HepG2 (cell line): Measurements from ENCODE around the gene SYNGR4. TPM values are rescaled to one million over a fixed set of nuclear protein-coding genes. Genes with fewer than 3 reads are reported as not detected.
A peak's percentile ranks its signal among the peaks of the same experiment; 100 is the strongest.

Source experiments
- ATM ChIP-seq: fragments of 450-650 bp; IDR thresholded peaks from 2 replicates; pipeline ENCODE4 v1.7.1; 2017; ENCODE audit warnings: mild to moderate bottlenecking, borderline replicate concordance
- CENPX ChIP-seq: sonication (generic); formaldehyde crosslinking; IDR thresholded peaks from 2 replicates; pipeline ENCODE4 v1.9.0; 2021; ENCODE audit warnings: mild to moderate bottlenecking, missing genetic modification reagents, moderate library complexity
- ERF ChIP-seq: IDR thresholded peaks from 2 replicates; pipeline ENCODE4 v1.6.1; 2018; ENCODE audit warnings: missing biosample characterization, missing genetic modification reagents
- GABPA ChIP-seq, 2 experiments: IDR thresholded peaks; 2 replicates each; pipeline ENCODE4 v1.6.1; 2011 to 2016; ENCODE audit warnings: low read depth in 2 of 2, low read length in 1 of 2, missing biosample characterization in 1 of 2, missing genetic modification characterization in 1 of 2
- GTF2F1 ChIP-seq: fragments of 150-350 bp; IDR thresholded peaks from 2 replicates; pipeline ENCODE4 v1.6.1; 2014; ENCODE audit warnings: low read length
- HDAC1 ChIP-seq: sonication (generic); formaldehyde crosslinking; IDR thresholded peaks from 2 replicates; pipeline ENCODE4 v1.5.1; 2020; ENCODE audit warnings: mild to moderate bottlenecking, missing genetic modification reagents
- KDM2A ChIP-seq: sonication (generic); formaldehyde crosslinking; IDR thresholded peaks from 2 replicates; pipeline ENCODE4 v1.4.0; 2020; ENCODE audit warnings: low read depth, missing genetic modification reagents, borderline replicate concordance
- MAFF ChIP-seq: IDR thresholded peaks from 2 replicates; pipeline ENCODE4 v1.6.1; 2011; ENCODE audit warnings: low read depth, low read length, improper control_type of control experiment
- PAXIP1 ChIP-seq: sonication (generic); formaldehyde crosslinking; conservative IDR thresholded peaks from 2 replicates; pipeline ENCODE4 v1.4.0; 2020; ENCODE audit warnings: mild to moderate bottlenecking, missing genetic modification reagents, moderate library complexity
- POGK ChIP-seq: sonication (generic); formaldehyde crosslinking; conservative IDR thresholded peaks from 2 replicates; pipeline ENCODE4 v1.8.0; 2022; ENCODE audit warnings: mild to moderate bottlenecking, moderate library complexity, missing genetic modification reagents
- RAD21 ChIP-seq: fragments of 450-650 bp; formaldehyde crosslinking; IDR thresholded peaks from 2 replicates; pipeline ENCODE4 v1.5.0; 2020; ENCODE audit warnings: mild to moderate bottlenecking
- TSC22D2 ChIP-seq: sonication (generic); formaldehyde crosslinking; IDR thresholded peaks from 2 replicates; pipeline ENCODE4 v1.5.1; 2020; ENCODE audit warnings: missing genetic modification reagents, mild to moderate bottlenecking, borderline replicate concordance
- ZBTB42 ChIP-seq: sonication (generic); formaldehyde crosslinking; IDR thresholded peaks from 2 replicates; pipeline ENCODE4 v1.5.0; 2020; ENCODE audit warnings: mild to moderate bottlenecking, missing genetic modification reagents
- ZBTB7B ChIP-seq: sonication (generic); formaldehyde crosslinking; IDR thresholded peaks from 2 replicates; pipeline ENCODE4 v1.4.0; 2020; ENCODE audit warnings: missing genetic modification reagents
- ZNF264 ChIP-seq: sonication (generic); formaldehyde crosslinking; IDR thresholded peaks from 2 replicates; pipeline ENCODE4 v1.4.0; 2020; ENCODE audit warnings: missing genetic modification reagents
- ZNF687 ChIP-seq: sonication (generic); formaldehyde crosslinking; IDR thresholded peaks from 2 replicates; pipeline ENCODE4 v1.5.1; 2020; ENCODE audit warnings: mild to moderate bottlenecking, missing genetic modification reagents, moderate library complexity
- ZNF772 ChIP-seq: sonication (generic); formaldehyde crosslinking; IDR thresholded peaks from 2 replicates; pipeline ENCODE4 v1.5.0; 2020; ENCODE audit warnings: mild to moderate bottlenecking, missing genetic modification reagents
- ZNF800 ChIP-seq: sonication (generic); formaldehyde crosslinking; IDR thresholded peaks from 2 replicates; pipeline ENCODE4 v1.4.0; 2020; ENCODE audit warnings: missing genetic modification reagents
- ZNF878 ChIP-seq: sonication (generic); formaldehyde crosslinking; IDR thresholded peaks from 2 replicates; pipeline ENCODE4 v1.8.1; 2023; ENCODE audit warnings: mild to moderate bottlenecking, missing genetic modification reagents, moderate library complexity
- polyA plus RNA-seq, 8 experiments: library from polyadenylated mRNA; depleted of rRNA in 3 of 8; stranded (reverse) in 7 of 8; unstranded in 1 of 8; fragments of >200 nt; fragmentation: Illumina TruSeq in 4 of 8; extraction: Trizol in 4 of 8; gene quantifications; 2 replicates each; pipeline versions ENCODE4 v1.2.1 to v1.2.3, GENCODE V29; 2011 to 2016; ENCODE audit warnings: low read depth in 4 of 8, missing spikeins in 1 of 8, mixed read lengths in 1 of 8; ENCODE audit not compliant: insufficient read depth in 1 of 8
- total RNA-seq, 5 experiments: library from RNA; depleted of rRNA; stranded (reverse); fragments of >200 nt; fragmentation: Illumina TruSeq; extraction: Trizol; gene quantifications; 2 replicates each; pipeline ENCODE4 v1.2.3, GENCODE V29; 2016; ENCODE audit warnings: low read depth in 1 of 5

The SYNGR4 gene
- total and polyA plus RNA-seq, 2 of the 13 experiments (the other 11 are each of a cell fraction or from before 2014, with no cell fraction given): not detected

- peak; percentile 55 for TF ChIP-seq ZNF687 (CRISPR knock-in tag)
- no peak for TF ChIP-seq ATM
- TF ChIP-seq TSC22D2 (CRISPR knock-in tag): no peak
- no peak for TF ChIP-seq ERF
- no peak for TF ChIP-seq ZNF264
- TF ChIP-seq ZNF800 (CRISPR knock-in tag): no peak
- TF ChIP-seq GABPA (IDR thresholded peaks at IDR 0.05; ENCODE audit: low read depth, low read length): no peak
- no peak for TF ChIP-seq GABPA (CRISPR knock-in tag; IDR thresholded peaks at IDR 0.05; ENCODE audit: low read depth)
- no peak; the same call in 1 of the 2 replicates for TF ChIP-seq HDAC1 (CRISPR knock-in tag)
- no peak for TF ChIP-seq POGK (CRISPR knock-in tag)
- no peak for TF ChIP-seq ZNF878 (CRISPR knock-in tag)
- TF ChIP-seq KDM2A (CRISPR knock-in tag): no peak
- TF ChIP-seq ZBTB42: no peak
- no peak for TF ChIP-seq ZBTB7B (CRISPR knock-in tag)
- TF ChIP-seq PAXIP1 (CRISPR knock-in tag): no peak
- TF ChIP-seq CENPX (CRISPR knock-in tag): no peak
- TF ChIP-seq GTF2F1: no peak
- TF ChIP-seq RAD21: no peak
- no peak for TF ChIP-seq MAFF
- no peak for TF ChIP-seq ZNF772 (CRISPR knock-in tag)
These were observed 53.3 kb downstream of the SYNGR4 start (continued) for GRCh38 chr19:48417421-48417820.
